Panc1 (cell line): Measurements from ENCODE around the gene PRKAR2B. TPM values are rescaled to one million over a fixed set of nuclear protein-coding genes. Genes with fewer than 3 reads are reported as not detected.

Experiments
- ATAC-seq: fragments of 200-7000 bp; cut with Tn5 transposase; 2 replicates; pipeline ENCODE4 v1.9.1; 2020; ENCODE audit warnings: mild to moderate bottlenecking, moderate library complexity
- BruUV-seq: library from RNA; stranded (reverse); fragments of 400-500 nt; replicated peaks from 2 replicates; lab custom pipeline; 2021; lab: Mats Ljungman, UMichigan
- CTCF ChIA-PET: fragments of 300-600 bp; sonication (Branson Sonifier 250); formaldehyde crosslinking; loops from one replicate; lab custom pipeline; 2022; ENCODE audit warnings: antibody characterized with exemption; lab: Charles Lee
- POLR2A ChIA-PET: fragments of 300-600 bp; sonication (Branson Sonifier 250); formaldehyde crosslinking; loops from one replicate; lab custom pipeline; 2022; ENCODE audit warnings: antibody characterized with exemption; lab: Charles Lee
- DNase-seq: peaks from one replicate; pipeline ENCODE4 v3.0.0-alpha.2; 2010; ENCODE audit warnings: low read depth, low spot score
- H3K27ac ChIP-seq: 2 replicates; pipeline ENCODE4 v1.5.1; 2011; ENCODE audit warnings: mild to moderate bottlenecking, low read length, inconsistent platforms
- H3K27me3 ChIP-seq: fragments of 200-500 bp; sonication (Bioruptor generic); 2 replicates; pipeline ENCODE4 v1.6.0; 2014; ENCODE audit warnings: low read length, inconsistent platforms; ENCODE audit not compliant: control insufficient read depth, insufficient read depth
- H3K36me3 ChIP-seq: fragments of 200-500 bp; sonication (Bioruptor generic); 2 replicates; pipeline ENCODE4 v1.5.1; 2014; ENCODE audit warnings: inconsistent platforms, mild to moderate bottlenecking, low read length, moderate library complexity; ENCODE audit not compliant: control insufficient read depth, insufficient read depth
- H3K4me1 ChIP-seq: 2 replicates; pipeline ENCODE4 v1.5.1; 2011; ENCODE audit warnings: inconsistent platforms, mild to moderate bottlenecking, low read length, moderate library complexity; ENCODE audit not compliant: control insufficient read depth, insufficient read depth
- H3K4me3 ChIP-seq, 2 experiments: 2 replicates each; pipeline ENCODE4 v1.5.1; 2011 to 2012; ENCODE audit warnings: low read depth in 2 of 2, low read length in 2 of 2, mild to moderate bottlenecking in 2 of 2, inconsistent platforms in 1 of 2, moderate library complexity in 1 of 2
- H3K9me3 ChIP-seq: fragments of 200-500 bp; sonication (Bioruptor generic); 2 replicates; pipeline ENCODE4 v1.5.1; 2014; ENCODE audit warnings: low read depth, mild to moderate bottlenecking, inconsistent platforms, low read length, moderate library complexity; ENCODE audit not compliant: control insufficient read depth, insufficient read depth
- POLR2AphosphoS5 ChIP-seq: IDR thresholded peaks from 2 replicates; pipeline ENCODE4 v1.6.1; 2012; ENCODE audit warnings: mild to moderate bottlenecking, low read depth, low read length, moderate library complexity
- SIN3A ChIP-seq: IDR thresholded peaks from 2 replicates; pipeline ENCODE4 v1.6.1; 2012; ENCODE audit warnings: low read depth, mild to moderate bottlenecking, low read length, moderate library complexity, borderline replicate concordance; ENCODE audit not compliant: insufficient read depth
- TCF7L2 ChIP-seq: IDR thresholded peaks from 2 replicates; pipeline ENCODE4 v1.6.1; 2011; ENCODE audit warnings: mild to moderate bottlenecking, low read depth, low read length, inconsistent platforms
- in situ Hi-C: cut with HindIII; loops from 2 replicates; pipeline ENCODE4 v1.10.0; 2016; ENCODE audit warnings: low sequenced_read_pairs, low pct_unique_long_range_greater_than_20kb
- intact Hi-C: fragments of 100-400 bp; cut with micrococcal nuclease; formaldehyde crosslinking; loops from one replicate; pipeline ENCODE4 v1.10.0; 2022; ENCODE audit not compliant: unreplicated experiment
- total RNA-seq: library from RNA; stranded (reverse); gene quantifications from one replicate; pipeline ENCODE4 v1.2.1, GENCODE V29; 2021; ENCODE audit not compliant: unreplicated experiment
- TF ChIP-seq, protein P1 (sequence below): fragments of 450-650 bp; IDR thresholded peaks from 2 replicates; pipeline ENCODE4 v1.5.1; 2017; ENCODE audit warnings: mild to moderate bottlenecking
- TF ChIP-seq, protein P2 (sequence below), 2 experiments: IDR thresholded peaks; 2 replicates each; pipeline ENCODE4 v1.6.1; 2011 to 2012; ENCODE audit warnings: low read depth in 2 of 2, control low read depth in 1 of 2, low read length in 1 of 2, mild to moderate bottlenecking in 1 of 2, moderate library complexity in 1 of 2; ENCODE audit not compliant: insufficient read depth in 1 of 2

PRKAR2B gene
- total RNA-seq, 1 experiment from 2014 or later, result 0.51 TPM

DNA sequence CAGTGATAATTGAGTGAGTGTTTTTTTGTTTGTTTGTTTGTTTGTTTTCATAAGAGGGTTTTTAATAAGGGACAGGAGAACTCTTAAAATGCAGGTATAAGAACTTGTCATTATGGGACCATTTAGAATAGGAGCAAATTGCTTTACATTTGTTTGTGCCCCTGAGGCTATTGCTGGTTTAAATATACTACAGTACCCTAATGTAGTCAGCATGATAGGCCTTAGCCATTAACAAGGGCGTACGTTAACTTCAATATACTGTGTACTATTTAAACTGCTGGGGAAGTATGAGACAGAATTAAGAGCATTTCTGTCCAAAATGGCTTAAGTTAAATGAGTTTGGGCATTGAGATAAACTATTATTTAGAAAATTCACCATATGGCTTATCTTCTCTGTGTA lies 26.2 kb downstream of the PRKAR2B start:
- no peaks in the 10 kb centered on the region for H3K4me1 ChIP-seq
- BruUV-seq, result no TSS peak
- H3K9me3 ChIP-seq, result no peaks in the 10 kb centered on the region
- DNase-seq (no peak), ATAC-seq (no peak)
- H3K36me3 ChIP-seq, result no peaks in the 10 kb centered on the region
- ChIA-PET CTCF (no interaction called here), POLR2A (no interaction called here)
- TF ChIP-seq, protein P1, sequence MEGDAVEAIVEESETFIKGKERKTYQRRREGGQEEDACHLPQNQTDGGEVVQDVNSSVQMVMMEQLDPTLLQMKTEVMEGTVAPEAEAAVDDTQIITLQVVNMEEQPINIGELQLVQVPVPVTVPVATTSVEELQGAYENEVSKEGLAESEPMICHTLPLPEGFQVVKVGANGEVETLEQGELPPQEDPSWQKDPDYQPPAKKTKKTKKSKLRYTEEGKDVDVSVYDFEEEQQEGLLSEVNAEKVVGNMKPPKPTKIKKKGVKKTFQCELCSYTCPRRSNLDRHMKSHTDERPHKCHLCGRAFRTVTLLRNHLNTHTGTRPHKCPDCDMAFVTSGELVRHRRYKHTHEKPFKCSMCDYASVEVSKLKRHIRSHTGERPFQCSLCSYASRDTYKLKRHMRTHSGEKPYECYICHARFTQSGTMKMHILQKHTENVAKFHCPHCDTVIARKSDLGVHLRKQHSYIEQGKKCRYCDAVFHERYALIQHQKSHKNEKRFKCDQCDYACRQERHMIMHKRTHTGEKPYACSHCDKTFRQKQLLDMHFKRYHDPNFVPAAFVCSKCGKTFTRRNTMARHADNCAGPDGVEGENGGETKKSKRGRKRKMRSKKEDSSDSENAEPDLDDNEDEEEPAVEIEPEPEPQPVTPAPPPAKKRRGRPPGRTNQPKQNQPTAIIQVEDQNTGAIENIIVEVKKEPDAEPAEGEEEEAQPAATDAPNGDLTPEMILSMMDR, result no peak
- TF ChIP-seq, protein P2, sequence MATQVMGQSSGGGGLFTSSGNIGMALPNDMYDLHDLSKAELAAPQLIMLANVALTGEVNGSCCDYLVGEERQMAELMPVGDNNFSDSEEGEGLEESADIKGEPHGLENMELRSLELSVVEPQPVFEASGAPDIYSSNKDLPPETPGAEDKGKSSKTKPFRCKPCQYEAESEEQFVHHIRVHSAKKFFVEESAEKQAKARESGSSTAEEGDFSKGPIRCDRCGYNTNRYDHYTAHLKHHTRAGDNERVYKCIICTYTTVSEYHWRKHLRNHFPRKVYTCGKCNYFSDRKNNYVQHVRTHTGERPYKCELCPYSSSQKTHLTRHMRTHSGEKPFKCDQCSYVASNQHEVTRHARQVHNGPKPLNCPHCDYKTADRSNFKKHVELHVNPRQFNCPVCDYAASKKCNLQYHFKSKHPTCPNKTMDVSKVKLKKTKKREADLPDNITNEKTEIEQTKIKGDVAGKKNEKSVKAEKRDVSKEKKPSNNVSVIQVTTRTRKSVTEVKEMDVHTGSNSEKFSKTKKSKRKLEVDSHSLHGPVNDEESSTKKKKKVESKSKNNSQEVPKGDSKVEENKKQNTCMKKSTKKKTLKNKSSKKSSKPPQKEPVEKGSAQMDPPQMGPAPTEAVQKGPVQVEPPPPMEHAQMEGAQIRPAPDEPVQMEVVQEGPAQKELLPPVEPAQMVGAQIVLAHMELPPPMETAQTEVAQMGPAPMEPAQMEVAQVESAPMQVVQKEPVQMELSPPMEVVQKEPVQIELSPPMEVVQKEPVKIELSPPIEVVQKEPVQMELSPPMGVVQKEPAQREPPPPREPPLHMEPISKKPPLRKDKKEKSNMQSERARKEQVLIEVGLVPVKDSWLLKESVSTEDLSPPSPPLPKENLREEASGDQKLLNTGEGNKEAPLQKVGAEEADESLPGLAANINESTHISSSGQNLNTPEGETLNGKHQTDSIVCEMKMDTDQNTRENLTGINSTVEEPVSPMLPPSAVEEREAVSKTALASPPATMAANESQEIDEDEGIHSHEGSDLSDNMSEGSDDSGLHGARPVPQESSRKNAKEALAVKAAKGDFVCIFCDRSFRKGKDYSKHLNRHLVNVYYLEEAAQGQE (IDR thresholded peaks at IDR 0.05; ENCODE audit: insufficient read depth in 1 of 2, low read depth in 2 of 2, low read length in 1 of 2), result no peak
- TF ChIP-seq SIN3A (no peak), POLR2AphosphoS5 (no peak), TCF7L2 (no peak)
- no peak overlapping the region for H3K27ac ChIP-seq
- intact Hi-C loops, result no loop called here
- in situ Hi-C loops, result no loop called here
- peaks cover 3% of the 10 kb centered on the region for H3K27me3 ChIP-seq
- H3K4me3 ChIP-seq, result no peak overlapping the region

DNA sequence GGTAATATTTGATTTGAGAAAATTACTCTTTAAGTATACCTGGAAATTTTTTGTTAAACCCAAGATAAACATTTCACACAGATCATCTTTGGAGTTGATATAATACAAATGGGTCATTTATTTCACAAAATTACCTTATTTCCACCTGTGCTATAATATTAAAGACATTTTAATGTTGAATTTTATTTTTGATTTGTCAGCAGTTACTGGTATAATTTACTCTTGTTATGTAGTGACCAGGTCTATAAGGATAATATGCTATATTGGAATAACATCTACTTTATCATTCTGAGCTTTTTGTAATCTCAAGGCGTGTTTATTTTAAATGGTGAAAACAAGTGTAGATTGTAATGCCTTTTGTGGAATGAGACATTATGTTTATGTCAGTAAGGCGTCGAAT lies 26.6 kb downstream of the PRKAR2B start:
- Histone ChIP-seq H3K36me3 (no peaks in the 10 kb centered on the region), H3K27me3 (peaks cover 3% of the 10 kb centered on the region), H3K4me3 (no peak overlapping the region), H3K4me1 (no peaks in the 10 kb centered on the region), H3K27ac (no peak overlapping the region), H3K9me3 (no peaks in the 10 kb centered on the region)
- POLR2A ChIA-PET, result no interaction called here
- TF ChIP-seq POLR2AphosphoS5 (no peak), SIN3A (no peak), TCF7L2 (no peak)
- TF ChIP-seq, protein P1, result no peak
- TF ChIP-seq, protein P2 (IDR thresholded peaks at IDR 0.05; ENCODE audit: insufficient read depth in 1 of 2, low read depth in 2 of 2, low read length in 1 of 2), result no peak
- in situ Hi-C loops (no loop called here), intact Hi-C loops (no loop called here)
- ATAC-seq, result no peak
- no TSS peak for BruUV-seq
- DNase-seq, result no peak
- CTCF ChIA-PET, result no interaction called here
